HG03571 (cell line): ENCODE measurements around the gene TMEM169.
"Not testable (repeated sequence)": the region's sequence is repeated elsewhere in the genome, so short reads cannot be mapped to it uniquely, and the experiment has no call there.

Experiments
- ATAC-seq: cut with Tn5 transposase; IDR thresholded peaks from one replicate; pipeline ENCODE4 v1.9.1; 2021; ENCODE audit not compliant: unreplicated experiment

The TMEM169 gene

GRCh38 chr2:216071111-216071851, 10.4 kb upstream of the TMEM169 start:
- no peak for ATAC-seq

DNA sequence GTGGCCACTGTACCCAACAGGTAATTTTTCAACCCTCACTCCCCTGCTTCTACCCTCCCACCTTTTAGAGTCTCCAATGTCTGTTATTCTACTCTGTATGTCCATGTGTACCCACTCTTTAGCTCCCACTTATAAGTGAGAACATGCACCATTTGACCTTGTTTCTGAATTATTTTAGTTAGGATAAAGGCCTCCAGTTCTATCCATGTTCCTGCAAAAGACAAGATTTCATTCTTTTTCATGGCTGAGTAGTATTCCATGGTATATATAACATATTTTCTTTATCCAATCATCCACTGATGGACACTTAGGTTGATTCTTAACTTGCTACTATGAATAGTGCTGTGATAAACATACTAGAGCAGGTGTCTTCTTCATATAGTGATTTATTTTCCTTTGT, 9.2 kb upstream of the TMEM169 start:
- no peak for ATAC-seq

GRCh38 chr2:216073773-216074172, 7.9 kb upstream of the TMEM169 start:
- ATAC-seq: no peak

DNA sequence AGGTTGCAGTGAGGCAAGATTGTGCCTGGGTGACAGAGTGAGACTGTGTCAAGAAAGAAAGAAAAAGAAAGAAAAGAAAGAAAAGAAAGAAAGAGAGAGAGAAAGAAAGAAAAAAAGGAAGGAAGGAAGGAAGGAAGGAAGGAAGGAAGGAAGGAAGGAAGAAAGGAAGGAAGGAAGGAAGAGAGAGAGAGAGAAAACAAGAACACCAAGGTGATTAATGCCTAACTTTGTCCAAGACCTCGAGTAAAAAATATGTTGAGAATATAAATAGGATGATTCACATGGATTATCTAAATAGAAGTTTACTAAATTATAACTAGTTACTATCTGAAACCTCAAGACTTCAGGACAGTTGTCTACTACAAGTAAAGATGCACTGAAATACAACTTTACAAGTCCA, 7.3 kb upstream of the TMEM169 start:
- no peak for ATAC-seq

DNA sequence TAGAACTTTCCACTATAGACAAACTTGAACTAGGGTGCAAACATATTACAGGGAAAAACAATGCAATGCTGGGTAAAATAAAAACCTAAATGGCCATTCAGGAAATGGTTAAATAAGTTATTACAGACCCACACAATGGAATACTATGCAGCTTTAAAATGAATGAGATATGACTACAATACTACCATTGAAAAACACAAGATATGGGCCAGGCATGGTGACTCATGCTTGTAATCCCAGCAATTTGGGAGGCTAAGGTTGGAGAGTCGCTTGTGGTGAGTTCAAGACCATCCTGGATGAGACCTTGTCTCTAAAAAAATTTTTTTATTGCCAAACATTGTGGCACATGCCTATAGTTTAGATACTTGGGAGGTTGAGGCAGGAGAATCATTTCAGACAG, 6.9 kb upstream of the TMEM169 start:
- no peak for ATAC-seq

- no peak for ATAC-seq
Observed at GRCh38 chr2:216075510-216076485, 5.9 kb upstream of the TMEM169 start.

DNA sequence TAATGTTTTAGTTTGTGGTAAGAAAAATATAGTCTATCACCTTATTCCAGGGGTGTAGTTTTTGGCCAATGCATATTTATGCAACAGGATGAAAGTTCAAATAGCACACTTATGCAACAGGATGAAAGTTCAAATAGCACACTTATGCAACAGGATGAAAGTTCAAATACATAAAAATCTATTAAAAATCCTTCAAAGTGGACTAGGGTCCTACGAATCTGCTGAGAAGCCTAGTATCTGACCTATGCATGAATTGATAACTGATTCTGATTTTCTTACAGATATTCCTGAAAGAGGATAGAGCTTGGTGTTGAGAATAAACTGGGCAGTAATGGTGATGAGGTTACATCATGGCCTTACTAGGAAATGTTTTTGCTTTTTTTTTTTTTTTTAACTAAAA, 2.9 kb upstream of the TMEM169 start:
- ATAC-seq: no peak

- ATAC-seq: not testable (repeated sequence)
Observed at GRCh38 chr2:216080048-216080447, 1.7 kb upstream of the TMEM169 start.

- no peak for ATAC-seq
Observed at GRCh38 chr2:216081012-216081411, 707 bp upstream of the TMEM169 start.

DNA sequence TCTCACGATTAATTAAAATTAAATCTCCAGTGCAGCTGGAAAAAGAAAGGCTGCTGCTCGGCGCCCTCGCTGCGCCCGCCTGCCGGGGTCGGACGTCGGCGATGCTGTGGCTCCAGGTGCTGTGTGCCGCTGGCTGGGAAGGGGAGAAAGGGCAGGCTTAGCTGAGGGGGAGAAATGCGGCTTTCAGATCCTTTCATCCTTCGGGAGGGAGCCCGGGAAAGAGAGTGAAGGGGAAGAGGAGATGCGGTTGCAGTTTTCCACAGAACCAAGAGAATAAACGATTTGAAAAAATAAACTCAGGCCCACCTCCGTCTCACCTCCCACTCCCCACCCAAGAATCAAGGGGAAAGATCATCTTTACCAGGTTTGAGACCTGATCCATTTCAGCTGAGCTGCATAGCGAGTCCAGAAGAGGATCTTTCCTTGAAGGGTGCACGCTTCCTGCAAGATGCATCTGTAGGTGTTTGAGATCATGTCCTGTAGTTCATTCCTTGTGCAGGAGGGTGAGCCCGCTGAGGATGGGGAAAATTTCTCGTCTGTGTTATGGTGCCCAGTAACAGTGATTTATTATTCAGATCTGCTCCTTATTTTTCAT, 495 bp downstream of the TMEM169 start:
- ATAC-seq: peak; percentile 7

- no peak for ATAC-seq
Observed at GRCh38 chr2:216082805-216083204, 1.1 kb downstream of the TMEM169 start.

- no peak for ATAC-seq
Observed at GRCh38 chr2:216083464-216084281, 2.0 kb downstream of the TMEM169 start.

- no peak for ATAC-seq
Observed at GRCh38 chr2:216084547-216084946, 2.8 kb downstream of the TMEM169 start.

DNA sequence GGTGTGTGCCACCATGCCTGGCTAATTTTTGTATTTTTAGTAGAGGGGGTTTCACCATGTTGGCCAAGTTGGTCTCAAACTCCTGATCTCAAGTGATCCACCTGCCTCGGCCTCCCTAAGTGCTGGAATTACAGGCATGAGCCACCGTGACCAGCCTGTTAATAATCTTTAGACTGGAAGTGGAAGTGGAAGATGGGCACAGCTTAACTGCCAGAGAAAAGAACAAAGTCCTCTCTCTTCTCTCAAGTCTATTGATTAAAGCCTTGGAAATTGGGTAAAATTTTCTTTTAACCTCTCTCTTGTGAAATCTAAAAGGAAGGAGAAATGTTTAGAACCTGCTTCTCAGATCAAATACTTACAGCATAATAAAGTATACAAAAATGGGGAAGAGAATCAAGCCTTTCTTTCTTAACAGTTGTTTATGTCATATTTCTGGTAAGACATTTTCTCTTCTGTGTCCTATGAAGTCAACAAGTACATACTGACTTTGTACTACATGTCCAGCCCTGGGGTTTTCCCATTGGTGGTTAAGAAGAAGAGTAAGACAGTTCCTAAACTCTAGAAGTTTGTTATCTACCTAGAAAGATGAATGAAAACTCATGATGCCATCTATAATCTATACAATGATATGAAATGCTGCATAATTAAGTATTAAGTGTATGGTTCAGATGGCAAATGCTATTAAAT, 4.6 kb downstream of the TMEM169 start:
- no peak for ATAC-seq

DNA sequence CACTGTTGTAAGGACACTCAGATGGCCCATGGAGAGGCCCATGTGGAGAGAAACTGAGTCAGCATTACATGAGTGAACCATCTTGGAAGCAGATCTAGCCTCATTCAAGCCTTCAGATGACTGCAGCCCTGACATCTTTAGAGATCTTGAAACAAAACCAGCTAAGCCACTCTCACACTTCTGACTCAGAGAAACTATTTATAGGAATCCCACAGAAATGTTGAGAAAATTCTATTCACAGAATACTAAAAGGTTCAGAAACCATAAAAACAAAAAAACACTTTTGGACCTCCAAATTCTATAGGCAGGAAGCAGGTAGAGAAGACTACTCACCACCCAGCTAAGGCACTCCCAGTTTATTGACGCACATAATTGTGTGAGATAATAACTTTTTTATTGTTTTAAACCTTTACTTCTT, 8.7 kb downstream of the TMEM169 start:
- no peak for ATAC-seq

DNA sequence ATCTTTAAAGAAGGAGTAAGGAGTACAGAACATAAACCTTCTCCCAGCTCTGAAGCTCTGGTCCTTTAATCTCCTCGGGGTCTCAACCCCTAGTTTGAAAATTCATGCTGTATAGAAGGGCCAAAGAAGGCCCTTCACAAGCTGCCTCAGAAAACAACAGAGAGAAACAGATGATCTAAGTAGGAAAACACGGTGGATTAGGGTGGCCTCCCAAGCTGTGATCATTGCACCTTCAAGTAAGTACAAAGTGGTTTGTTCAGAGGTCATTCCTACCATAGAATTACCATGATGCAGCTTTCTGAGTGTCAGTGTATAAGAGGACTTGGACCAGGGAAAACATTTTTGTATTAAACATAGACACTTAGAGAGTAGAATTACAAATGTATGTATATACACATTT, 10.9 kb downstream of the TMEM169 start:
- ATAC-seq: no peak

DNA sequence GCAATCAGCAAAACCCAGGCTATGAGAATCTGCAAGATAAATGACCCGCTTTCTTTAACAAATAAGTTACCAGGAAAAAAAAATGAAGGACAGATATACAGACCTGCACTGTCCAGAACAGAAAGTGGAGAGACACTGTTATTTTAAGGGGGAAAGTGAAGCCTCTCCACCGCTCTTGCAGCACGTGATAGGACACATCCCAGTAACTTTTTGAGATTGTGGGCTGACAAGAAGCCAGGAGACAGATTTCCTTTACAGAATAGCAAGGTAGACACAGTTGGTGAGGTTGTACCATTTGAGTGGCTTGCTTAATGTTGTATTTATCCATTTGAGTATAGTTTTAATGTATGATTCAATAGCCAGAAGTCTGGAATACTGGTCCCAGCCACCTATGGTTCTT, 13.0 kb downstream of the TMEM169 start:
- ATAC-seq: no peak

- no peak for ATAC-seq
Observed at GRCh38 chr2:216098421-216099334, 17.0 kb downstream of the TMEM169 start.

DNA sequence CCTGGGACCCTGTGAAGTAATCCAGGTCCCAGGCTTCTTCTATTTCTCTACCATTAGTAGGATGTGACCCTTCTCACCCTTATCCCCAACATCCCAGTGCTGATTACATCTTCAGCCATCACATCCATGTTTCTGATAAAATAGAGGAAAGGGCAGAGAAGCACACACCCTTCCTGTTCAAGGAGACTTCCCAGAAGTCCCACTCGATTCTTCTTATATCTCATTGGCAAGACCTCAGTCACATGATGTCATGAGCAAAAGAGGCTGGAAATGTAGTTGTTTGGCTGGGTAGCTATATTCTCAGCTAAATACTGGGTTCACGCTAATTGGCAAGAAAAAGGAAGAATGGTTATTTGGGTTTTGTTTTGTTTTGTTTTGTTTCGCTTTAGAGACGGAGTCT, 19.4 kb downstream of the TMEM169 start:
- no peak for ATAC-seq
